PFSK-1 (cell line): Measurements from ENCODE around the gene TTC28.

Source experiments
- POLR2AphosphoS5 ChIP-seq: IDR thresholded peaks from 2 replicates; pipeline ENCODE4 v1.6.1; 2012; ENCODE audit warnings: low read depth, mild to moderate bottlenecking, control low read depth, low read length, moderate library complexity
- REST ChIP-seq, 2 experiments: IDR thresholded peaks; 2 replicates each; pipeline versions ENCODE4 v1.6.1 to v1.8.0; 2011 to 2012; ENCODE audit warnings: low read depth in 2 of 2, low read length in 2 of 2, control low read depth in 1 of 2, inconsistent platforms in 1 of 2, mild to moderate bottlenecking in 1 of 2, moderate library complexity in 1 of 2; ENCODE audit not compliant: insufficient read depth in 1 of 2
- SIN3A ChIP-seq: IDR thresholded peaks from 2 replicates; pipeline ENCODE4 v1.6.1; 2012; ENCODE audit warnings: mild to moderate bottlenecking, low read length, moderate library complexity, borderline replicate concordance; ENCODE audit not compliant: insufficient read depth
- TAF1 ChIP-seq: IDR thresholded peaks from 2 replicates; pipeline ENCODE4 v1.6.1; 2012; ENCODE audit warnings: low read length, control low read depth, borderline replicate concordance; ENCODE audit not compliant: insufficient read depth

GRCh38 chr22:28222571-28222970, 457.1 kb downstream of the TTC28 start:
- TF ChIP-seq POLR2AphosphoS5 (no peak), REST (IDR thresholded peaks at IDR 0.05; ENCODE audit: insufficient read depth in 1 of 2, low read depth in 2 of 2, low read length in 2 of 2) (no peak), SIN3A (no peak), TAF1 (no peak)
